ENCODE results near the gene RPUSD1. TPM values are rescaled to one million over a fixed set of nuclear protein-coding genes. Genes with fewer than 3 reads are reported as not detected.

RPUSD1 gene
- total RNA-seq, 3 donors from 2014 or later (not counting 1 experiment from before 2014, with no cell fraction given): 20.8 to 31.7 (median 29.6) TPM

DNA sequence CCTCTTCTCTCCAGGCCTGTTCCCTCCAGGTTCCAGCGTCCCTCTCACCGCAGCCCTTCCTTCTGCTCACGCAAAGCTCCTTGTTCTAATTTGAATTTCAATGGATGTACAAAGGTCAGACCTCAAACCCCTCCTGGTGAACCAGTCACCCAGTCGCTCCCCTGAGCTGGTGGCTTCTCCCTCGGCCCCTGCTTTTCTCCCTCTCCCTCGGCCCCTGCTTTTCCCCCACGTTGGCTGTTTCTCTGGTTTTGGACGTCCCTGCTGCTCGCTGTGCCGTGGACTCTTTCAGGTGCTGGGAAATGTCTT lies 36.2 kb downstream of the RPUSD1 start:
- Mint-ChIP-seq H3K4me3 (no peak overlapping the region), H3K27ac (no peak overlapping the region), H3K9me3 (no peaks in the 10 kb centered on the region), H3K4me1 (no peaks in the 10 kb centered on the region), H3K27me3 (ENCODE audit: low read depth in 2 of 2) (peaks cover 3 to 8% of the 10 kb centered on the region in 2 donors), H3K36me3 (no peaks in the 10 kb centered on the region)
- ATAC-seq (no peak), DNase-seq (no peak)
- Histone ChIP-seq H3K9me3 (ENCODE audit: control insufficient read depth, insufficient read depth, low read length) (no peaks in the 10 kb centered on the region), H3K36me3 (ENCODE audit: control insufficient read depth, insufficient read depth, low read length) (no peaks in the 10 kb centered on the region), H3K27me3 (ENCODE audit: control insufficient read depth, insufficient read depth, low read length) (no peaks in the 10 kb centered on the region), H3K27ac (ENCODE audit: low read length) (no peak overlapping the region), H3K4me3 (ENCODE audit: low read length) (no peak overlapping the region), H3K4me1 (ENCODE audit: control insufficient read depth, insufficient read depth, low read length) (no peaks in the 10 kb centered on the region)
- TF ChIP-seq CTCF (IDR thresholded peaks at IDR 0.05): no peak
- WGBS (ENCODE audit: insufficient coverage): 87% methylated on average over 10 of the region's 10 CpGs
- intact Hi-C loops (cut with micrococcal nuclease): no loop called here

GRCh38 chr16:751152-752006 lies 36.8 kb downstream of the RPUSD1 start:
- no peak for TF ChIP-seq CTCF (IDR thresholded peaks at IDR 0.05)
- intact Hi-C loops (cut with micrococcal nuclease): no loop called here
- Histone ChIP-seq H3K4me3 (ENCODE audit: low read length) (no peak overlapping the region), H3K27ac (ENCODE audit: low read length) (no peak overlapping the region), H3K9me3 (ENCODE audit: control insufficient read depth, insufficient read depth, low read length) (no peaks in the 10 kb centered on the region), H3K27me3 (ENCODE audit: control insufficient read depth, insufficient read depth, low read length) (no peaks in the 10 kb centered on the region), H3K36me3 (ENCODE audit: control insufficient read depth, insufficient read depth, low read length) (no peaks in the 10 kb centered on the region), H3K4me1 (ENCODE audit: control insufficient read depth, insufficient read depth, low read length) (no peaks in the 10 kb centered on the region)
- H3K27me3 Mint-ChIP-seq (ENCODE audit: low read depth in 2 of 2): peaks cover 1 to 2% of the 10 kb centered on the region in 2 donors
- ATAC-seq: no peak
- H3K4me1 Mint-ChIP-seq: no peaks in the 10 kb centered on the region
- no peaks in the 10 kb centered on the region for H3K9me3 Mint-ChIP-seq
- no peak for DNase-seq
- no peak overlapping the region for H3K4me3 Mint-ChIP-seq
- H3K27ac Mint-ChIP-seq: no peak overlapping the region
- whole genome bisulfite sequencing (ENCODE audit: insufficient coverage): 87% methylated on average over 35 of the region's 39 CpGs
- H3K36me3 Mint-ChIP-seq: no peaks in the 10 kb centered on the region

GRCh38 chr16:750485-750884 lies 37.7 kb downstream of the RPUSD1 start:
- Mint-ChIP-seq H3K4me1 (no peaks in the 10 kb centered on the region), H3K4me3 (no peak overlapping the region), H3K27ac (no peak overlapping the region), H3K27me3 (ENCODE audit: low read depth in 2 of 2) (no peaks in the 10 kb centered on the region), H3K36me3 (no peaks in the 10 kb centered on the region), H3K9me3 (no peaks in the 10 kb centered on the region)
- Histone ChIP-seq H3K27ac (ENCODE audit: low read length) (no peak overlapping the region), H3K4me3 (ENCODE audit: low read length) (no peak overlapping the region), H3K9me3 (ENCODE audit: control insufficient read depth, insufficient read depth, low read length) (no peaks in the 10 kb centered on the region), H3K4me1 (ENCODE audit: control insufficient read depth, insufficient read depth, low read length) (no peaks in the 10 kb centered on the region), H3K27me3 (ENCODE audit: control insufficient read depth, insufficient read depth, low read length) (no peaks in the 10 kb centered on the region), H3K36me3 (ENCODE audit: control insufficient read depth, insufficient read depth, low read length) (no peaks in the 10 kb centered on the region)
- no peak for ATAC-seq
- no peak for TF ChIP-seq CTCF (IDR thresholded peaks at IDR 0.05)
- DNase-seq: no peak
- intact Hi-C loops (cut with micrococcal nuclease): no loop called here
- 90% methylated on average over 9 of the region's 9 CpGs for WGBS (ENCODE audit: insufficient coverage)

DNA sequence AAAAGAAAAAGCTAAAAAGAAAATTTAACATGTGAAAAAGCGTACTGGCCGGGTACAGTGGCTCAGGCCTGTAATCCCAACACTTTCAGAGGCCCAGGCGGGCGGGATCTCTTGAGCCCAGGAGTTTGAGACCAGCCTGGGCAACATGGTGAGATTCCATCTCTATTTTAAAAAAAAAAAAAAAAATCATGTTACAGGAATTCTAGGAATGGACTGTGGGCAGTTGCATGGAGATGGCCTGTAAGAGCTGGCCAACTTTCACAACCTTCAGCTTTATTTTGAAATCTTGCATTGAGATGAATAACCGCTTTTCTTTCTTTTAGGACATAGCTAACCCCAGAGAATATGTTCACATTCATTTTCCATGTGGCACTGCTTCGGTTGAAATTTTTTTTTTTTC lies 39.2 kb downstream of the RPUSD1 start:
- no peak for DNase-seq
- no peak for ATAC-seq
- Histone ChIP-seq H3K4me1 (ENCODE audit: control insufficient read depth, insufficient read depth, low read length) (no peaks in the 10 kb centered on the region), H3K9me3 (ENCODE audit: control insufficient read depth, insufficient read depth, low read length) (no peaks in the 10 kb centered on the region), H3K36me3 (ENCODE audit: control insufficient read depth, insufficient read depth, low read length) (no peaks in the 10 kb centered on the region), H3K4me3 (ENCODE audit: low read length) (no peak overlapping the region), H3K27ac (ENCODE audit: low read length) (no peak overlapping the region), H3K27me3 (ENCODE audit: control insufficient read depth, insufficient read depth, low read length) (no peaks in the 10 kb centered on the region)
- intact Hi-C loops (cut with micrococcal nuclease): no loop called here
- no peaks in the 10 kb centered on the region for H3K9me3 Mint-ChIP-seq
- H3K27me3 Mint-ChIP-seq (ENCODE audit: low read depth in 2 of 2): no peaks in the 10 kb centered on the region
- H3K27ac Mint-ChIP-seq: no peak overlapping the region
- WGBS (ENCODE audit: insufficient coverage): 70% methylated on average over 6 of the region's 6 CpGs
- TF ChIP-seq CTCF (IDR thresholded peaks at IDR 0.05): no peak
- no peaks in the 10 kb centered on the region for H3K4me1 Mint-ChIP-seq
- H3K36me3 Mint-ChIP-seq: no peaks in the 10 kb centered on the region
- H3K4me3 Mint-ChIP-seq: no peak overlapping the region
